ENCODE measurements around the gene YES1.
"Not testable (repeated sequence)": the region's sequence is repeated elsewhere in the genome, so short reads cannot be mapped to it uniquely, and the experiment has no call there.

Gene YES1

GRCh38 chr18:825891-826585 lies 14.0 kb upstream of the YES1 start:
- no peak for DNase-seq

- DNase-seq: no peak
Measured at GRCh38 chr18:824179-824578, 12.1 kb upstream of the YES1 start.

- no peak for DNase-seq
Measured at GRCh38 chr18:820591-821165, 8.6 kb upstream of the YES1 start.

GRCh38 chr18:816869-817268 lies 4.8 kb upstream of the YES1 start:
- DNase-seq: no peak

GRCh38 chr18:816088-816653 lies 4.1 kb upstream of the YES1 start:
- DNase-seq: no peak

GRCh38 chr18:815353-815752 lies 3.3 kb upstream of the YES1 start:
- DNase-seq: no peak

GRCh38 chr18:814300-815084 lies 2.5 kb upstream of the YES1 start:
- no peak for DNase-seq

- no peak for DNase-seq
Measured at GRCh38 chr18:813172-814071, 1.4 kb upstream of the YES1 start.

- DNase-seq: peak; percentile 97
Measured at GRCh38 chr18:812376-813171, 532 bp upstream of the YES1 start.

GRCh38 chr18:811182-811891 lies 705 bp downstream of the YES1 start:
- DNase-seq: peak; percentile 85

GRCh38 chr18:809985-810642 lies 1.9 kb downstream of the YES1 start:
- DNase-seq: no peak

- DNase-seq: not testable (repeated sequence)
Measured at GRCh38 chr18:809228-809627, 2.8 kb downstream of the YES1 start.

GRCh38 chr18:808502-808901 lies 3.5 kb downstream of the YES1 start:
- no peak for DNase-seq

- DNase-seq: no peak
Measured at GRCh38 chr18:808086-808485, 4.0 kb downstream of the YES1 start.

GRCh38 chr18:805755-806110 lies 6.3 kb downstream of the YES1 start:
- no peak for DNase-seq

GRCh38 chr18:805008-805754 lies 6.9 kb downstream of the YES1 start:
- DNase-seq: no peak

GRCh38 chr18:801137-801536 lies 10.9 kb downstream of the YES1 start:
- no peak for DNase-seq

GRCh38 chr18:799943-800342 lies 12.1 kb downstream of the YES1 start:
- DNase-seq: no peak

GRCh38 chr18:795383-795782 lies 16.7 kb downstream of the YES1 start:
- DNase-seq: not testable (repeated sequence)

Data from right kidney (tissue), 1 donor.